Hepatic stellate cell (primary cell): ENCODE data around the gene HRH3.
A peak's percentile ranks its signal among the peaks of the same experiment; 100 is the strongest.

Experiments used
- DNase-seq: peaks from one replicate; pipeline ENCODE4 v3.0.0; 2011; ENCODE audit warnings: low spot score

Gene HRH3

DNA sequence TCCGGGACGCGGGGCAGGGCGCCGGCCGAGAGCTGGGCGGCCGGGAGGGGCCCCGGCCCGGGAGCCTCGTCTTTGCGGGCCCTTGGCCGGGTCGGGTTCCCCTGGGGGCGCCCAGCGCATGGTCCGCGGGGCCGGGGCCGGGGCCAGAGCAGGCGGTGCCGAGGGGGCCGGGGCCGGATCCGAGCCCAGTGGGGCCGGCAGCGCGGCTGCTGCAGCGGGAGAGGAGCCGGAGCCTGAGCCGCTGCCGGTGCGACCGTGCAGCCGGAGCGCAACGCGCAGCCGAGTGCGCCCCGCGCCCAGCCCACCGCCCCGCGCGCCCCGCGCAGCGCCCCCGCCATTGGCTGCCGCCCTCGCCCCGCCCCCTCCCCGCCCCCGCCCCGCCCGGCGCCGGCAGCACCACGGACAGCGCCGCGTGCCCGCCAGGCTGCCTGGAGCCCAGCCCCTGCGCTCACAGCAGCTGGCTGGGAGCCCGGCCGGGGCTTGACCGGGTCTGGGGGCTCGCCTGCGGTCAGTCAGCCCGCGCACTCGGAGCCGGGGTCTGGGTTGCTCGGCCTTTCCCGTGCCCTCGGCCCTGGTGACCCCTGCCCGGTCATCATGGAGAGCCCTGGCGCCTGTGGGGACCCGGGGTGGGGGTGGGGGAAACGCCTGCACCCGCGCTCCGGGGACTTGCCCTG is at the start of gene HRH3:
TSS of gene HRH3 (minus strand) at position 287 of the 674 bp plus-strand sequence. CDS start 308 bp downstream, outside the sequence.
- DNase-seq = peak; percentile 70

DNA sequence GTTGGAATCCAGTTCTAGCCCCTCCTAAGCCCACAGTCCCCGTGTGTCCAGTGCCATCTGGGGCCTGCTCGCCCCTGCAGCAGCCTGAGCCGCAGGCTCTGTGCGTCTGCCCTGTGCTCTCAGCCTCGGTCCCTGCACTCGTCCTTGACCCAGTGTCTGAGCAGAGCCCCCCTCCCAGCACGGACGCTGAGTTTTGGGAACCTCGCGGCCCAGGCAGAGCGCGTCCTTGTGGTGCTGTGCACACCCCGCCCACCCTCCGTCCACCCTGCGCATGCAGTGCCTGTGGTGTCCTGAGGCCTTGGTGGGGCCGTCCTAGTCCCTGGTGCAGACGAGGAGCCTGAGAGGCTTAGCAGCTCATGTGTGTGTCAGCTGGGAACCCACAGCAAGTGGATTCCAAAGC is 49.8 kb upstream of the HRH3 start:
- no peak for DNase-seq

DNA sequence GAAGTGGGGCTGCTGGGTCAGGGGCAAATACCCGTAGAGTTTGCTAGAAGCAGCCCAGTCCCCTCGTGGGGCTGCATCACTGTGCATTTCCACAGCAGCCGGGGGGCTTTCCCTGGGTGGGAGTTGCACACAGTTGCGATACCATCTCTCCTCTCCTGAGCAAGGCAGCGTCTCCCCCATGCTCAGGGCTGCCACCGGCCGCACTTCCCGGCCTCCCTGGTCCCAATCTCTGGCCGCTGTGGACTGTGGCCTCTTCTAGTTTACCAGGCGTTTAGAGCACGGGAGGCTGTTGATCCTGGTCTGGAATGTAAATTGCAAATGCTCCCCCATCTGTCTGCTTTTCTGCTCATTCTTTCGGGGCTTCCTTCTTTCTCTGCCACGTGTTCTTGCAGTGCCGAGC is 49.3 kb upstream of the HRH3 start:
- no peak for DNase-seq

DNA sequence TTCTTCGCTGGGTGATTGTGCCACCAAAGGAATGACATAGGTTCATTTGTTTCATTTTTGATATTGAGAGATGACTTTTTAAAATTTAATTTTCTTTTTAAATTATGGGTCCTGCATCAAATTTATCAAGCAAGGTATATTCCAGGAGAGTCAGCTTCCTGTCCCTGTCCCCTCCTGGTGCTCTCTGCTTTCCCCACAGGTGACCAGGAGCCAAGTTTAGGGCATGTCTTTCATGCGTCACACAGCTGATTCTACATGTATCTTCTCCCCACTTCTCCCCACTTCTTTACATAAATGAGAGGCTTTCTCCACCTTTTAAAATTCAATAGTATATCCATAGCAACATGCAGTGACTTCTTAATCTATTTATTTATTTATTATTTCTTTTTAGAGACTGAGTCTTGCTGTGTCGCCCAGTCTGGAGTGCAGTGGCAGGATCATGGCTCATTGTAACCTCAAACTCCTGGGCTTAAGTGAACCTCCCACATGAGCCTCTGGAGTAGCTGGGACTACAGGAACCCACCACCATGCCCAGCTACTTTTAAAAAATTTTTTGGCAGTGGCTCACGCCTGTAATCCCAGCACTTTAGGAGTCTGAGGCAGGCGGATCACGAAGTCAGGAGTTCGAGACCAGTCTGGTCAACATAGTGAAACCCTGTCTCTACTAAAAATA is 48.3 kb upstream of the HRH3 start:
- no peak for DNase-seq

DNA sequence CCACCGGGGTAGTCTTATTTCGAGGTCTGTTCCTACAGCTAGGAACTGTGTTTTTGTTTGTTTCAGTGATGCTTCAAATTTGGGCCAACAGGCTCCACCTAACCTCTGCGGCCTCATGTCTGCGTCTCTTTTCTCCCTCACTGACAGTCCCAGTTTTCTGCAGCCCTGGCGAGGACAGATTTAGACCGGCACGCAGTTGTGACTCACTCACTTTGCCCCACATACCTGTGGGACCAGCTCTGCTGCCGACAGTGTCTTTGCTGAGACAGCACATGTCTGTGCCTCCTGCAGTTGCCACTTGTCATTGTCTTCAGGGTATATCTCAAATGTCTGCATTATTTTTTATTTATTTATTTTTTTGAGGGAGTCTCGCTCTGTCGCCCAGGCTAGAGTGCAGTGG is 47.5 kb upstream of the HRH3 start:
- DNase-seq = no peak

DNA sequence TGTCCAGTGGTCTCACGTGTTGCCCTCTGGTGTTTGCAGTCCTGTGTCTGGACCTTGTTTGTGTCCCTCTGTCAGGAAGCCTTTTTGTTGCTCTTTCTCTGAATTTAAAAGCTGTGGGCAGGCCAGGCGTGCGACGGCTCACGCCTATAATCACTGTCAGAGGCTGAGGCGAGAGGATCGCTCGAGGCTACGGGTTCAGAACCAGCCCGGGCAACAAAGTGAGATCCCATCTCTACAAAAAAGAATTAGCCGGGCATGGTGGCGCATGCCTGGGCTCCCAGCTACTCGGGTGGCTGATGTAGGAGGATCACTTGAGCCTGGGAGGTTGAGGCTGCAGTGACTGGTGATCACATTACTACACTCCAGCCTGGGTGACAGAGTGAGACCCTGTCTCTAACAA is 46.8 kb upstream of the HRH3 start:
- DNase-seq = no peak

DNA sequence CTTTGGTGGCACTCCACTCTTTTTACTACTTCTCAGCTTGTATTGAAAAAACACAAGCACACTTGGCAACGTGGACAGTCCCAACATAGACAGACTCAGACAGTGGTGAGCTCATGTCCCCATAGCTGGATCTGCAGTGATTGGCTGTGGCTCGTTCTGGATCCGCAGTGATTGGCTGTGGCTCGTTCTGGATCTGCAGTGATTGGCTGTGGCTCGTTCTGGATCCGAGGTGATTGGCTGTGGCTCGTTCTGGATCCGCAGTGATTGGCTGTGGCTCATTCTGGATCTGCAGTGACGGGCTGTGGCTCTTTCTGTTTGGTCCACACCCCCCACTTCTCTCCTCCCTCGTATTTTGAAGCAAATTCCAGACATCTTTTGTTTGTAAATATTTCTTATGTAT is 46.3 kb upstream of the HRH3 start:
- no peak for DNase-seq

DNA sequence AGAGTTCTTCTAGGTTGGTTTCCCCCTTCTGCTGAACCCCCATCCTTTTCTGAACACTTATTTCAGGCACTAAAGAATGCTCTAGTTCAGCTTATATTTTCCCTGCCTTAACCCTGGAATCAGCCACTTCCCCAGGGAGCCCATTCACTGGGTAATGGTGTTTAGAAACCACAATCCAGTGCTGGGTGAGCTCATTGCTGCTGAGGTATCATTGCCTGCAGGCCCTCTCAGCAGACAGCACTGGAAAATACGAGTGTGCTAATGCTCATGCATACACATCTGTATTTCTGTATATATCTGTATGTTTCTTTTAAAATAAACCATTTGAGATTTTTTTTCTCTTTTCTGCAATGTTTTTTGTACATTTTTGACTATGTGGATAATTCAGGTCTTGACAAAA is 45.3 kb upstream of the HRH3 start:
- DNase-seq = no peak

DNA sequence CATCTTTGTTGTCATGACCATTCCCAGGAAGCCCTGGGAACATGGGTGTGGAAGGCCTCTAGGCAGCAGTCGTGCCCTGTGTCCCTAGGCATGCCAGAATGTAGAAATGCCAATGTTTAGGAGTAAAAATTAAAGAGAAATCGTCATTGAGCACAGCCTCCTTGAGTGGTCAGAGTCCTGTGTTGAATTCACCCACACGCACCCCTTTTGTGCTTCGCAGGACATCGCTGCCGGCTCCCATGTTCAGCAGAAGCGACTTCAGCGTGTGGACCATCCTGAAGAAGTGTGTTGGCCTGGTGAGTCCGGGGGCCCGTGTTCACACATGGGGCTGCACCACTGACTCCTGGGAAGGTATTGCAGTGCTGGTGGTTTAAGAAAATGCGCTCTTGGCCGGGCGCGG is 43.3 kb upstream of the HRH3 start:
- DNase-seq = no peak

DNA sequence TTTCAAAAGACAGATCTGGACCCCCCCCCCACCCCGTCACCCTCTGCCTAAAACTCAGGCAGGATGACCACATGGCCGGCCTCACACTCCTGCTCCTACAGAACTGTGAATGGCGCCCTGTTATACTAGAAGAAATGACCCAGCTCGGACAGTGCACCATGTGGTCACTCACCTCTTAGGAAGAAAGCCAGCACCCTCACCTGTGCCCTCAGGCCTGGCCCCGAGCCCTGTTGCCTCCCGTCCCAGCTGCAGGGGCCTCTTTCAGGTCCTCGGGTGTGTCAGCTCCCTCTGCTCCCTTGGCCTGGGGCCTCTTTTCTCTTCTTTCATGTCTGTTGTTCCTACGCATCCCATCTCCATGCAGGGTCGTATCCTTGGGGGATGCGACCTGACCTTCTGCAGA is 42.0 kb upstream of the HRH3 start:
- no peak for DNase-seq

DNA sequence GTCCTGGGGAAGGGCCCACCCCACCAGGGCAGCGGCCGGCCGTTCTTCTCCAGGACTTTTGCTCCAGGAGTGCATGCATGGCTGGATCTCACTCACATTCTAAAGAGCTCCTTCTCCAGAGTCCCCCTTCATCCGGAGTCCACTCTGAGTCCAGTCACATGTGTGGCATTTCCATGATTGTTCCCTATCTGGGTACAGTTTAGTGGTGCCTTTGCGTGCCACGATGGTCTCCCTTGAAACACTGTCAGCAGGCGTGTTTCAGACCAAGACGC is 39.2 kb upstream of the HRH3 start:
- no peak for DNase-seq

DNA sequence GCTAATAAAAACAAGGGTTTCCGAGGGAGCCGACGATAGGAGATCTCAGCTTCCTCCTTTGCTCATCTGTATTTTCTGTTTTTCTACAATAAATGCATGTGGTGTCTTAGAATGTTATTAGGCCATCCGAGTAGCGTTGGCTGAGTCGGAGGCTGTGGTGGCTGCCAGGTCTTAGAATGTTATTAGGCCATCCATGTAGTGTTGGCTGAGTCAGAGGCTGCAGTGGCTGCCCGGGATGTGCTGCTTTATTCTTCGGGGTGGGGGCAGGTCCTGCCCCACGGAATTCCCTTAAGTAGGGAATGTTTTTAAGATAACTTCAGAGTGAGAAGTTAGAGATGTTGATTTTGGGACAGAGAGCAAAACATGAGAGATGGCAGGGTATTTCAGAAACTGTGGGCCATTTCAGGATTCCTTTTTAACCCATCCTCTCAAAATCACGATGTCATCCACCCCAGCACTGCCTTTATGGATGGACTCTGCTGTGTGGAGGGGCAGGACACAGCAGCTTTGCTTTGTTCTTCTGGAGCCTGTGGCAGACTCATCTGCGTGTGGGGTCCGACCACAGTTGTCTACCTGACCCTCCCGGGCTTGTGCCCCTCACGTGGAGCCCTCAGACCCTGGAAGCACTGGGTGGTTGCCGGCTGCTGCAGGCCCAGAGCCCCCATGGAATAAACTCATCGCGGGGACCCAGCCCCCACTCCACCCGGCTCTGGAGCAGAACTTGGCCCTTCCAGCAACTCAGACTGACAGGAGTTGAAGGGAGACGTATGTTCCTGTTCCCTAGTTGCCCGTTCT is 38.6 kb upstream of the HRH3 start:
- DNase-seq = peak; percentile 85

DNA sequence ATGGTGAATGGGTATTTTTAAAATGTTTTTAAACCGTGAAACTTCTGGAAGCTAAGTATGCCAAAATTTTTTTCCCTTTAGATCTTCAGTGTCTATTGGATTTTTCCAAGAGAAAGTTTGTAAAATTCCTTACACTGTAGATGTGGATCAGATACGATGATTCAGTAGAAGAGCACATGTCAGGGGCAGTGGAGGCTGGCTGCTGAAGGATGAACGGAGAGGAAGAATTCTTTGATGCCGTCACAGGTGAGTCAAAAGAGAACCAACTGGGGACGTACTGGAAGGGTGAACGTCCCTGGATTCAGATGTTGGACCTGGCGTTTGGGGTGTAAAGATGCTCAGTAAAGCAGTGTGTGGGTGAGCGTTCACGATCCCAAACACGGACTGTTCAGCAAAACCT is 35.9 kb upstream of the HRH3 start:
- no peak for DNase-seq

DNA sequence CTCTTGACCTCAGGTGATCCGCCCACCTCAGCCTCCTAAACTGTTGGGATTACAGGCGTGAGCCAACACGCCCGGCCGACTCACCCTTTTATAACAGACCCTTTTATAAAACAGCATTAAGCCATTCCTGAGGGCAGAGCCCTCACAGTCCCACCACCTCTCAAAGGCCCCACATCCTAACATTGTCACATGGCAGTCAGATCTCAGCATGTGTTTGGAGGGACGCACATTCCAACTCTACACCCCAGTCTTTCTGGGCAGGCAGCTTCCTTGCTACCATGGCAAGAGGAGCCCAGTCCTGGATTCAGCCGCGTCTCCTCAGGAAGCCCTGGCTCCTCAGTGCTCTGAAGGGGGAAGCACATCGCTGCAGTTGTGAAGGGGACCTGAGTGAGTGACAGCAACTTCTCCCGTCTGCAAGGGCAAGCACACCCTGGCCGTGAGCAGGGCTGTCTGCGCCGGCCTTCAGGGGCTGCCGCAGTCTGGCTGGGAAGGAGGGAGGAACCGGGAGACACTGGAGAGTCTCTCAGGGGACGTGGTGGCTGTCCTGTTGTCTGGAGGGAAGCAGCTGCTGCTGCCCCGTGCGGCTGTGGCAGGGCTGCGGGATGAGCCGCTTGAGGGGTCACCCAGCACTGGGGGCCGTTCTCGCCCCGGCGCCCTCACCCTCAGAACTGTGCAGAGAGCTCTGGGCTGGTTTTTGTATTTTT is 34.1 kb upstream of the HRH3 start:
- DNase-seq = no peak

DNA sequence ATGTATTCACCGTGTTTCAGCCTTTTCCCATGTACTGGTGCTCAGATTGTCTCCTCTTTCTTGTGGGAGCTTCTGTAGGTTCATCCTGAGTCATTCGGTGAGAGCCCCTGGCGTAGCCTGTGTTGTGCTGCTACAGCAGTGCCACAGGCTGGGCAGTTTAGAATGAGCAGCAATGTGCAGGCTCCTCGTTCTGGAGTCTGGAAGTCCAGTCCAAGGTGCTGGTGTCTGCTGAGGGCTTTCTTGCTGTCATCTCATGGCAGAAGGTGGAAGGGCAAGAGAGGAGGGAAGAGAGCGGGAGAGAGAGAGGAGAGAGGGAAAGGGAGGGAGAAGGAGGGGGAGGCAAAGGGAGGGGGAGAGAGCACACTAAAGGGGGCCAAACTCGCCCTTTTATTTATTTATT is 33.3 kb upstream of the HRH3 start:
- DNase-seq = no peak

DNA sequence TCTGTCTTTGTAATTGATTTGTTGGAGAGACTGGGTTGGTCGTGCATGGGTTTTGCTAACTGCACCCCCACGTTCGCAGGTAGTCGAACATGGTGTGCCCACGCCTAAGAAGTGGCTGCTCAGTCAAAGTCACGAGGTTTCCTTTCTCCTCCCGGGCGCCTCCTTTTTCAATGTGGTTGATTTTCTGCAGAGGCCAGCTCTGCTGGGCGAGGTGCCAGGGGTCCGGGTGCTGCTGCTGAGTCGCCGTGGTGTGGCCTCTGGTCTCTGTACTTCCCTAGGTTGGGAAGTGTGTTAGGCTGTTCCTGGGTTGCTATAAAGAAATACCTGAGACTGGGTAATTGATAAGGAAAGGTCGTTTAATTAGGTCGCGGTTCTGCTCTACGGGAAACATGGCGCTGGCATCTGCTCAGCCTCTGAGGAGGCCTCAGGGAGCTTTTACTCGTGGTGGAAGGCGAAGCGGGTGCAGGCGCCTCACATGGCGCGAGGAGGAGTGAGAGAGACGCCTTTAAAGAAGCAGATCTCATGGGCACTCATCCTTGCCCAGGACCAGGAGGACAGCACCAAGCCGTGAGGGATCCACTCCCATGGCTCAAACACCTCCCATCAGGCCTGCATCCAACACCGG is 32.4 kb upstream of the HRH3 start:
- DNase-seq = no peak

DNA sequence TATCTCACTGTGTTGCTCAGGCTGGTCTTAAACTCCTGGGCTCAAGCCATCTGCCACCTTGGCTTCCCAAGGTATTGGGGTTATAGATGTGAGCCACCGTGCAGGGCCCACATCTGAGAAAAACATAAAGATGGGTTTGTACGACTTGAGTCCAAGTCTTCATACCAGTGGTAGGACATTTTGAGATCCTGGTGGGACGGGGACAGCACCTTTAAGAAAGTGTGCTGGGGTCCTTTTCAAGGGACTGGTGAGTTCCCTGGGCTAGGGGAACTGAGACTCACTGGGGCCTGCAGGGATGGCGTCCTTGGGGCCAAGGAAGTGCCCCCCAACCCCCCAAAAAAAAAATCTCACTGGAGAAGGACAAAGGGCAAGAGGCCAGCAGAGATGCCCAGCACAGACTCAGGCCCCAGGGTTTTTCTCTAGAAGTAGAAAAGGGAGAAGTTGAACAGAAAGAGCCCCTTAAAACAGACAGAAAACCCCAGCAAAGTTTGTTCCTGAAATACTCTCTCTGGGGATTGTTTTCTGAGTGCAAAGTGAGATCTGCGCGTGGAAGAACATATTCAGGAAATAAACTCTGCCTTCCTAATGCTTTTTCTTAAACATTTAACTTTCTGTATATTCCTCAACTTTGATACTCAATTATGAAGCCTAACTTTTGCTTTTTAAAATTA is 28.9 kb upstream of the HRH3 start:
- DNase-seq = no peak

DNA sequence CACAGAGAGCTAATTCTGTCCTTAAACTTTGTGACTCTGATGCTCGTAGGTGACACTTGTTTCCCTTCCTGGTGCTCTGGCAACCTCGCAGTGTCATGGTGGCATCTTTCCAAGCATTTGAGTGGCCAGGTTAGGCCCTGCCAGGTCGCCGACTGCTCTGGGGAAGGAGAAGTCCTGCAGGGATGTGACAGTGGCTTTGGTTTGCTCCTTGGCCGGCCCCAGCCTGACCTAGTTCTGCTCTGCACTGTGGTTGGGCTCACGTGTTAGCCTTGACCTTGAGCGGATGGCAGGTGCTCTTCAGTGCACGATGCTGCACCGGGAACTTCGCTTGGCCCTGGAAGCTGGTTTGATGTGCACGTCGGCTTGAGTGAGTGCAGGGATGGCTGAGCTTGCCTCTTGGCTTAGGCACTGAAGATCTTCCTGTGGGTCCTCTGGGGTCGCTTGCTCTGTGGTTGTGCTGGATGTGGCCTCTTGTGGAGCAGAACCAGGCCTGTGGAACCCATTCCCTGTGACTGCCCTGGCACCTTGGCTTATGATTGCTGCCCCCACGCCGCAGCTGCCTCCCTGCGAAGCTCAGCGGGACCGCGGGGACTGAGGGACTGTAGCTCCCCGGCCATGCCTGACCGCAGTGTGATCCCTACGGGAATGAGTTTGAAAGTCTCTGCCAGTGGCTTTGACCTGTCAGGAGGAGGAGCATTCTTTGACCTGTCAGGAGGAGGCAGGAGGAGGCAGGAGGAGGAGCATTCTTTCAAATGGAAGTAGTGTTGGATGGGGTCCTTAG is 27.0 kb upstream of the HRH3 start:
- DNase-seq = no peak

DNA sequence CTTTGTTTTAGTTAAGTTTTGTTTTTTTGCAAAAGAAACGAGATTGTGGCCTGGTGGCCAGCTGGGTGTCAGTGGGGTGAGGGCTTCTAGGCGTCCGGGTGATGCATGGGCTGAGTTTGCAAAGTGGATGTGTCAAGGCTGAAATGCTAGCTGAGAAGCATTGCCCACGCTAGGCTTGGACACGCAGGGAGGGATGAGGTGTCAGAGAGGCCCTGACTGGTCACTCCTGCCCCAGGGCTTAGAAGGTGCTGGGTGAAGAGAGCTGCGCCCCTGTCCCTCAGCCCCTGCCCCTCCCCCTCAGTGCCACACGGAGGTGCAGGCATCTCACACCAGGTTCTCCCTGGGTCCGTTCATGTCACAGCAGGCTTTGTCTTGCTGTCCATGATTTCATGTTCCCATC is 26.4 kb upstream of the HRH3 start:
- no peak for DNase-seq

DNA sequence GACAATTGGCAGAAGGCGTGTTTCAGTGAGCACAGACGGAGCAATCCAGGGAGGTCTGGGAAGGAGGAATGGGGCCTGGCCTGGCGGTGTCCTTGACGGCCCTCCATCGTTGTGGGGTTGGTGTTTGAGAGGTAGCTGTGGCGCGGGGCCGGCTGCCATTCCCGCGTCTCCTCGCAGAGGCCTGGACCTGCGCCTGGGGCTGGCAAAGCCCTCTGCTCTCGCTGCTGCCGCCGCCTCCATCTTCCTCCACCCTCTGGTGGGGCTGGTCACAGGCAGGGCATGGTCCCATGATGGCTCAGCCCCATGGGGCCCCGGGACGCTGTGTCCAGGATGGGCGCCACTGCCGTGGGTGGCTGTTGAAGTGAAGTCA is 25.8 kb upstream of the HRH3 start:
- no peak for DNase-seq

DNA sequence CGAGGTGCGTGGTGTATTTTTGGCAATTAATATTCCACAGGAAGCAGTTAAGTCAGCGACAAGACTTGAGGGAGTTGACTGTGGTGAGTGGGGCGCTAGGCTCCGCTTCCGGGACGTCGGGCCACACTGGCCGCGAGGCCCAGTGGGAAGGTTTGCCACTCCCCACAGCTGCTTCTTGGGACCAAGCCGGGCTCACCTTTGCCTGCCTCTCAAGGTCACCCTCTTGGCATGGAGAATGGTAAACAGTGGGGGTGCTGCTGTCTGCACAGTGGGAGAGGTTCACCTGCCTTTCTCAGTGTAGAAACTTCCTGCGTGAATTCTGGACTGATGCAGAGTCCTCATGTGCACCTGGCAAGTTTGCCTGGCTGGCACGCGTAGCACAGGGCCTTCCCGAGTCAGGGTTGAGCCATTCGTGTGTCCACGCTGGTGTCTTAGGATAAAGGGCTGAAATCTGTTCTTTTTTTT is 24.6 kb upstream of the HRH3 start:
- no peak for DNase-seq
